Muscle layer of duodenum (tissue), 2 donors: ENCODE measurements around the gene SMARCA4.

ENCODE experiments used
- H3K27ac ChIP-seq: one replicate; pipeline ENCODE4 v1.7.0; 2013; ENCODE audit warnings: mild to moderate bottlenecking, low read length
- H3K27me3 ChIP-seq: one replicate; pipeline ENCODE4 v1.7.0; 2013; ENCODE audit warnings: low read depth, mild to moderate bottlenecking, control low read depth, low read length
- H3K36me3 ChIP-seq, 2 donors: one replicate each; pipeline ENCODE4 v1.7.0; 2013; ENCODE audit warnings: low read length in 2 of 2, control low read depth in 1 of 2, mild to moderate bottlenecking in 1 of 2; ENCODE audit not compliant: insufficient read depth in 2 of 2, control insufficient read depth in 1 of 2
- H3K4me1 ChIP-seq, 2 donors: one replicate each; pipeline ENCODE4 v1.7.0; 2013; ENCODE audit warnings: low read length in 2 of 2, mild to moderate bottlenecking in 2 of 2, control low read depth in 1 of 2, moderate library complexity in 1 of 2; ENCODE audit not compliant: insufficient read depth in 2 of 2, control insufficient read depth in 1 of 2
- H3K4me3 ChIP-seq, 2 donors: one replicate each; pipeline ENCODE4 v1.7.0; 2013; ENCODE audit warnings: low read length in 2 of 2, low read depth in 1 of 2, mild to moderate bottlenecking in 1 of 2
- H3K9me3 ChIP-seq, 2 donors: one replicate each; pipeline ENCODE4 v1.7.0; 2013; ENCODE audit warnings: low read length in 2 of 2, control low read depth in 1 of 2, mild to moderate bottlenecking in 1 of 2; ENCODE audit not compliant: control insufficient read depth in 1 of 2
- donor health status: healthy.

The SMARCA4 gene

DNA sequence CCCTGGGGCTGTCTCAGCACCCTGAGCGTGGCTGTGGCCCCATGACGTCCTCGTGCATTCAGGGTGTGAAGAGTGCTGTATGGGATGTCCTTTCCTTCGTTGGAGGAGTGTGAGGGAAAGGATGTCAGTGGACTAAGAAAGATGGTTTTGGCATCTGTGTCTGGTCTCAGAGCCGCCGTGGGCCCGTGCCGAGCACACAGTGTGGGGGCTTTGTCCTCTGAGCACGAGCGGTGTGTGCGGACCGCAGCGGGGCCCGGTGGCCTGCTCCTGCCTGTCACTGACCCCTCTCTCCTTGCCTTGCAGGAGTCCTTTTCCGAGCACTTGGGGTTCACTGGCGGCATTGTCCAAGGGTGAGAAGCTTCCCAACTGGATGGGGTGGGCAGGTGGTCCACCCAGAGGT, 65.2 kb downstream of the SMARCA4 start:
- H3K4me3 ChIP-seq = no peak overlapping the region
- no peaks in the 10 kb centered on the region for H3K9me3 ChIP-seq
- no peaks in the 10 kb centered on the region for H3K27me3 ChIP-seq
- peaks cover 54 to 93% of the 10 kb centered on the region in 2 donors for H3K36me3 ChIP-seq
- no peaks in the 10 kb centered on the region for H3K4me1 ChIP-seq
- no peak overlapping the region for H3K27ac ChIP-seq

DNA sequence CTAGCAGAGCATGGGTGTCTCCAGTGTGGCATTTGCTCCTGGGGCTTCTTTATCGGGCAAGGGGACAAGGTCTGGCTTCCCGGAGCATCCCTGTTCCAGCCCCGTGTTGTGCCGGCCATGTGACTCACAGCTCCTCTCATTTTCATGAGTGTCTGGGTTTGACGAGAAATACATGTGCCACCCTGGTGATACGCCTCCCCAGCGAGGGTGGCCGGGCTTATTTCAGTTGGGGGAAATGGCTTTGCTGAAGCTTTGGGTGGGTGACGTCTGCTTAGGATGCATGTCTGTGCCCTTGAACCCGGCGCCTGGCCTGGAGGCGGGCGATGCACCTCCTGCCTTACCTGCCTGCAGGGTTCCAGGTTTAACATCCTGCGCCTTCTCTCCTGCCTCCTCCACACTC, 66.6 kb downstream of the SMARCA4 start:
- Histone ChIP-seq H3K27ac (no peak overlapping the region), H3K36me3 (peaks cover 58 to 91% of the 10 kb centered on the region in 2 donors), H3K27me3 (no peaks in the 10 kb centered on the region), H3K9me3 (no peaks in the 10 kb centered on the region), H3K4me1 (no peaks in the 10 kb centered on the region), H3K4me3 (no peak overlapping the region)

DNA sequence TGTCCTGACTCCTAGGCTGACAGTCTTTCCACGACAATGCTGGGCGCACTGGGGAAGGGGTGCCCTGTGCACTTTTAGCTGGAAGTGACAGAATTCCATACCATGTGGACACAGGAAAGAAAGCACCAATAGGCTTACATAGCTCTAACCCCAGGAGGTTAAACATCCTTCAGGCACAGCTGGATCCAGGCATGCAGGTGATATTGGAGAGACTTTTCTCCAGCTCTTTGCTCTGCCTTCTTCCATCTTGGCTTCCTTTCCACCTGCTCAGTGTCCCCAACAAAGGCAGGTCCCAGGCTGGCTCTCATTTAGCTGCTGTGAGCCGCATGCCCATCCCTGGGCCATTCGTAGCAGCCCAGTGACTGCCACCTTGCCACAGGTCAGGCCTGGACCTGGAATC, 67.3 kb downstream of the SMARCA4 start:
- Histone ChIP-seq H3K27me3 (no peaks in the 10 kb centered on the region), H3K36me3 (peaks cover 60 to 91% of the 10 kb centered on the region in 2 donors), H3K4me3 (no peak overlapping the region), H3K9me3 (no peaks in the 10 kb centered on the region), H3K4me1 (no peaks in the 10 kb centered on the region), H3K27ac (no peak overlapping the region)

DNA sequence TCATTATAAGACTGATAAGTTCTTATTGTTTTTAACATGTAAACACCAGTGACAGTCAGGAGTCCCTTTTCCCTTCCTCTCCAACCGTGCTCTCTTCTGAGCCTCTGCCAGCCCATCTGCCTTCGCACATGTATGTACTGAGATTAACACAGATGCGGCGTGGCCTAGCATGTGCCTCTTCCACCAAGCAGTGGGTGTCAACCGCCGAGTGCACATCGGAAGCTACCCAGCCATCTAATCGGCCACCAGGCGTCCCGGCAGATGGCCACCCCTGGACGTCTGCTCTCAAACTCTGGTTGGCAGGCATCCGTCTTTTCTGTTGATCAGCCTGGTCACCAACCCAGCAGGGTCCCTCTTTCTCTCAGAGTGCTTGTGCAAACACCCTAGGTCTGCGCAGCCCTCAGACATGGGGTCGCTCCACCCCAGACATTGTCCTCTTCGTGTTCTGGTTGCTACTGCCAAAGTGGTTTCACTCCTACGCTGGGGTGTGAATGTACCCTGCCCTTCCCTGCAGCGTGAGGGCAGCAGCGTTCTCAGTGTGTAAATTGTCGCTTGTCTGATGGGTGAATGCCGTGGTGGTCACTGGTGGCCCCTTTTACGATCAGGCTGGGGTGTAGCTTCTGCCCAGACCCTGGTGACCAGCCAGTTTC, 70.7 kb downstream of the SMARCA4 start:
- Histone ChIP-seq H3K36me3 (peaks cover 61 to 89% of the 10 kb centered on the region in 2 donors), H3K27ac (no peak overlapping the region), H3K9me3 (no peaks in the 10 kb centered on the region), H3K4me3 (no peak overlapping the region), H3K4me1 (peaks cover 0 to 4% of the 10 kb centered on the region in 2 donors), H3K27me3 (no peaks in the 10 kb centered on the region)

DNA sequence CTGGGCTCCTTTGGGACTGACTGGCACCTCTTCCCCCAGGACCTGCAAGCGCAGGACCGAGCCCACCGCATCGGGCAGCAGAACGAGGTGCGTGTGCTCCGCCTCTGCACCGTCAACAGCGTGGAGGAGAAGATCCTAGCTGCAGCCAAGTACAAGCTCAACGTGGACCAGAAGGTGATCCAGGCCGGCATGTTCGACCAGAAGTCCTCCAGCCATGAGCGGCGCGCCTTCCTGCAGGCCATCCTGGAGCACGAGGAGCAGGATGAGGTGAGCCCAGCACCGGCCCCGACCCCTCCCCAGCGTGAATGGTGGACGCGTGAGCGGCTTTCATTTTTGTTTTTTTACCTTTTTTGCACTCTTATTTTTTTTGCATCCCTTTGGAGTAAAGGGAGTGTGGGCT, 72.4 kb downstream of the SMARCA4 start:
- Histone ChIP-seq H3K9me3 (no peaks in the 10 kb centered on the region), H3K4me3 (no peak overlapping the region), H3K4me1 (peaks cover 0 to 4% of the 10 kb centered on the region in 2 donors), H3K36me3 (peaks cover 67 to 84% of the 10 kb centered on the region in 2 donors), H3K27me3 (no peaks in the 10 kb centered on the region), H3K27ac (no peak overlapping the region)

DNA sequence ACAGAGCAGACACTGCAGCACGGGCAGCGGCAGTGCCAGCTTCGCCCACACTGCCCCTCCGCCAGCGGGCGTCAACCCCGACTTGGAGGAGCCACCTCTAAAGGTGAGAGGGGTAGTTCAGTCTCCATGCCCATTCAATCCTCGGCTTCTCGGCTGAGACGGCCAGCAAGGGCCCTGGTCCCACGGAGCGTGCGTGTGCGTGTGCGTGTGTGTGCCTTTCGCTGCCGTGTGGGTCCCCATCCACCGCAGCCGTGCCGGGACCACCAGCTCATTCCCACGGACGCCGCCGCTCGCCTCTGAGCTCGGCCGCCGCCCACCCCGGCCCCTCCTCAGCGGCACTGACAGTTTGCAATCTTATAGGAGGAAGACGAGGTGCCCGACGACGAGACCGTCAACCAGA, 72.9 kb downstream of the SMARCA4 start:
- Histone ChIP-seq H3K27ac (no peak overlapping the region), H3K27me3 (no peaks in the 10 kb centered on the region), H3K36me3 (peaks cover 65 to 84% of the 10 kb centered on the region in 2 donors), H3K4me1 (peaks cover 0 to 4% of the 10 kb centered on the region in 2 donors), H3K9me3 (no peaks in the 10 kb centered on the region), H3K4me3 (no peak overlapping the region)

DNA sequence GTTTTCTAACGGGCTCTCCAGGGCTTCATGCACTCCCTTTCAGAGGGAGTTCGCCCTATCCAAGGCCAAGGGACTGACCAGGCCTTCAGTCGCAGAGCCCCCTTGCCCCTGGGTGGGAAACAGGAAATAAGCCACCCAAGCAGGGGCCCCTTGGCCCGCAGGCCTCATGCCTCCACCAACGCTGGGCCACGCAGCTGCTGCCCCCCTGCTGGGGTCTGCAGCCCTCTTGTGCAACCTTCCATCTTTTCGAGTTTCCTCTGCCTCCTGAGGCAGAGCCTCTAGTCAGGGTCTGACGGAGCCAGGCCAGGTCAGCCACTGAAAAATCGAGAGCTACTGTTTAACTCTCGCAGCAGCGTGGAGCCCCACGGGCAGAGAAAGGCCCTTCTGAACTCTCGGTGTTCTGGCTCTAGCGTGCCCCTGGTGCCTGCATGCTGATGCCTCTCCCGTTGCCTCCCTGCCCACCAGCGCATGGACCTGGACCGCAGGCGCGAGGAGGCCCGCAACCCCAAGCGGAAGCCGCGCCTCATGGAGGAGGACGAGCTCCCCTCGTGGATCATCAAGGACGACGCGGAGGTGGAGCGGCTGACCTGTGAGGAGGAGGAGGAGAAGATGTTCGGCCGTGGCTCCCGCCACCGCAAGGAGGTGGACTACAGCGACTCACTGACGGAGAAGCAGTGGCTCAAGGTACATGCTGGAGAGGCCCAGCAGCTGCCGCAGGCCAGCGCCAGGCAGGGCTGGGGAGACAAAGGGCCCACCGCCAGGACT, 73.8 kb downstream of the SMARCA4 start:
- Histone ChIP-seq H3K4me1 (peaks cover 0 to 4% of the 10 kb centered on the region in 2 donors), H3K9me3 (no peaks in the 10 kb centered on the region), H3K27ac (no peak overlapping the region), H3K27me3 (no peaks in the 10 kb centered on the region), H3K4me3 (no peak overlapping the region), H3K36me3 (peaks cover 58 to 82% of the 10 kb centered on the region in 2 donors)

DNA sequence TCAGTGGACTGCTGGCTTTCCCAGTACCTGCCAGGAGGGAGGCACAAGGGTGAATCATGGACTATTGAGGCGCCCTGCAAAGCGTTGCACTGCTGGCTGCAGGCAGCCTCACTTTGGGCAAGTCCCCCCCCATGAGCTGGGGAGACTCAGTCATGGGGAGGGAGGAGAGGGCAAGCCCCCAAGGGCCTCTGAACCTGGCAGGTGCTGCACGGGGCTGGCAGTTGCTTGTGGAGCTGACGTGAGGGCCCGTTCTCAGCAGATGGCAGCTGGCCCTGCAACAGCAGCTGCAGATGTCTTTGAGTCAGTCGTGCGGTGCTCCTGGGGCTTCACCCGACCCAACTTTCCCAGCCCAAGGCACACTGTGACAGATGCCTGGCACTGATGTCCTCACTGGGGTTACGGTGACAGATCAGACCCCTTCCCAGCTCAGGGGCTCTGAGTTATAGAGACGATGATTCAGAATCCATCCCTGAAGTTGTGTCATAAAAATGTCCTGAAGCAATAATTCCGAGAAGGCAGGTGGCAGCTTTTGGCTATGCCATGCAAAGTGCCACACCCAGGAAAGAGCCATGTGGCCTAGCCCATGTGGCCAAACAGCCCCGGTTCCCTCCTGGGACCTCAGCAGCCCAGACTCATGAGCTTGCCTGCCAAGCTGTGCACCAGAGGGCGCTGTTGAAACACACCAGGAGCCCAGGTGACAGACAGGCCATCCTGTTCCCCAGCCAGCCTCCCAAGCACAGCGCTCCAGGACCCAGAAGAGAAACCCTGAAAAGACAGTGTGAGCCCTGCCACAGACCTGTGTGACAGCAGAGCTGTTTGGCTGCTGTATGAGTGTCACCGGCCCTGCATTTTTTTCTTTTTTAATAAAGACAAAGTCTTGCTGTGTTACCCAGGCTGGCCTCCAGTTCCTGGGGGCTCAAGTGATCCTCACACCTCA, 74.9 kb downstream of the SMARCA4 start:
- H3K36me3 ChIP-seq = peaks cover 51 to 72% of the 10 kb centered on the region in 2 donors
- peaks cover 0 to 4% of the 10 kb centered on the region in 2 donors for H3K4me1 ChIP-seq
- H3K4me3 ChIP-seq = no peak overlapping the region
- H3K27ac ChIP-seq = no peak overlapping the region
- no peaks in the 10 kb centered on the region for H3K9me3 ChIP-seq
- H3K27me3 ChIP-seq = no peaks in the 10 kb centered on the region

DNA sequence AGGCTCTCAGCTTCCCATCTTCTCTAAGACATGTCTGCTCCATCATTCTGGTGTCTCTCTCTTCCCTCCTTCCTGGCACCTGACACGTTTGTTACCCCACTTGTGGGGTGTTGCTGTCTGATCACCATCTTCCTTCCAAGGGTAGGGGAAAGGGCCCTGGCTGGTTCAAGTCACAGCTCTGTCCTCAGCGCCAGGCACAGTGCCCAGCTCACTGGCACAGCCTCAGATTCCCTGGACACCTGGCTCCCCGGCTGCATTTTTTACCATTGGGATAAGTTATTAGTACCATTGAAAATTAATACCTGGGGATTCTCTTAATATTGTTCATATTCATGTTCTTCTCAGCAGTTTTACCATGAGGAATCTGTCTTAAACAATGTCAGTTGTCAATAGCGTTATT, 77.7 kb downstream of the SMARCA4 start:
- H3K36me3 ChIP-seq = peaks cover 36 to 64% of the 10 kb centered on the region in 2 donors
- H3K27ac ChIP-seq = no peak overlapping the region
- no peak overlapping the region for H3K4me3 ChIP-seq
- no peaks in the 10 kb centered on the region for H3K9me3 ChIP-seq
- no peaks in the 10 kb centered on the region for H3K27me3 ChIP-seq
- peaks cover 0 to 4% of the 10 kb centered on the region in 2 donors for H3K4me1 ChIP-seq

DNA sequence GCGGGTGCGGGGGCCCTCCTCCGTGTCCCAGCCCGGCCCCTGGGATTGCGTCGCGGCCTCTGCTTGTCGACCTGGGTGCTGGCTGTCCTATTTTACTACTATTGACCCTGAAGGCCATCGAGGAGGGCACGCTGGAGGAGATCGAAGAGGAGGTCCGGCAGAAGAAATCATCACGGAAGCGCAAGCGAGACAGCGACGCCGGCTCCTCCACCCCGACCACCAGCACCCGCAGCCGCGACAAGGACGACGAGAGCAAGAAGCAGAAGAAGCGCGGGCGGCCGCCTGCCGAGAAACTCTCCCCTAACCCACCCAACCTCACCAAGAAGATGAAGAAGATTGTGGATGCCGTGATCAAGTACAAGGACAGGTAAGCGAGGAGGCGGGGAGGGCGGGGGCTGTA, 80.4 kb downstream of the SMARCA4 start:
- peaks cover 25 to 57% of the 10 kb centered on the region in 2 donors for H3K36me3 ChIP-seq
- H3K27ac ChIP-seq = no peak overlapping the region
- H3K4me1 ChIP-seq = no peaks in the 10 kb centered on the region
- no peaks in the 10 kb centered on the region for H3K27me3 ChIP-seq
- no peaks in the 10 kb centered on the region for H3K9me3 ChIP-seq
- no peak overlapping the region for H3K4me3 ChIP-seq
